Stimulated activated CD8-positive, alpha-beta memory T cell treated with anti-CD3 and anti-CD28 coated beads, Interleukin-4, amount 100 ng/mL, for 4 hours (primary cell): ENCODE results near the gene SNUPN.

Experiments
- DNase-seq, 2 donors: peaks; one replicate each; pipeline ENCODE4 v3.0.0-alpha.2; 2020; ENCODE audit warnings: low read depth in 2 of 2, low spot score in 1 of 2

The SNUPN gene

GRCh38 chr15:75625542-75626347 is at the start of gene SNUPN:
Gene SNUPN, minus strand, starts transcription at chr15:75625725. Its CDS starts 4,674 bp downstream, at chr15:75621051.
- DNase-seq: peak; percentile 75 to 88

GRCh38 chr15:75674366-75674765 is 48.8 kb upstream of the SNUPN start:
- no peak for DNase-seq

GRCh38 chr15:75673426-75674235 is 48.1 kb upstream of the SNUPN start:
- DNase-seq: no peak

- no peak for DNase-seq
These were observed 47.3 kb upstream of the SNUPN start for GRCh38 chr15:75672646-75673425.

- no peak for DNase-seq
These were observed 46.4 kb upstream of the SNUPN start for GRCh38 chr15:75671730-75672602.

GRCh38 chr15:75669879-75670212 is 44.3 kb upstream of the SNUPN start:
- DNase-seq: no peak

GRCh38 chr15:75669191-75669878 is 43.8 kb upstream of the SNUPN start:
- DNase-seq: no peak

- DNase-seq: no peak
These were observed 41.4 kb upstream of the SNUPN start for GRCh38 chr15:75666823-75667501.

GRCh38 chr15:75663931-75664421 is 38.5 kb upstream of the SNUPN start:
- DNase-seq: no peak

GRCh38 chr15:75662823-75663519 is 37.4 kb upstream of the SNUPN start:
- no peak for DNase-seq

- DNase-seq: no peak
These were observed 36.2 kb upstream of the SNUPN start for GRCh38 chr15:75661756-75662140.

- DNase-seq: no peak
These were observed 35.7 kb upstream of the SNUPN start for GRCh38 chr15:75661100-75661755.

- no peak for DNase-seq
These were observed 34.6 kb upstream of the SNUPN start for GRCh38 chr15:75659928-75660645.

GRCh38 chr15:75659141-75659771 is 33.7 kb upstream of the SNUPN start:
- no peak for DNase-seq

GRCh38 chr15:75656813-75657212 is 31.3 kb upstream of the SNUPN start:
- no peak for DNase-seq

GRCh38 chr15:75656331-75656730 is 30.8 kb upstream of the SNUPN start:
- DNase-seq: no peak

GRCh38 chr15:75655931-75656330 is 30.4 kb upstream of the SNUPN start:
- DNase-seq: no peak
